ENCODE data around the gene SULT1A2.

- TF ChIP-seq CTCF (IDR thresholded peaks at IDR 0.05) (no peak), EP300 (IDR thresholded peaks at IDR 0.05) (no peak)
Observed at GRCh38 chr16:28574925-28575324, 21.9 kb downstream of the SULT1A2 start.
